K562 (cell line): ENCODE measurements around the gene ARSI. TPM values are rescaled to one million over a fixed set of nuclear protein-coding genes. Genes with fewer than 3 reads are reported as not detected.

Source experiments
- ATAC-seq: fragments of 200-7000 bp; cut with Tn5 transposase; 3 replicates; pipeline ENCODE4 v1.9.1; 2020; ENCODE audit warnings: moderate library complexity
- BruUV-seq: library from RNA; stranded (reverse); fragments of 400-500 nt; replicated peaks from 2 replicates; lab custom pipeline; 2021; lab: Mats Ljungman, UMichigan
- CTCF ChIA-PET: fragments of 300-600 bp; formaldehyde crosslinking; extraction: SDS; loops from one replicate; lab custom pipeline; 2021; ENCODE audit warnings: low intra/inter-chr PET ratio; lab: Yijun Ruan, JAX
- POLR2A ChIA-PET: fragments of 300-600, 350-650 bp; sonication (Branson Sonifier 250); formaldehyde crosslinking; extraction: SDS; loops from one replicate; lab custom pipeline; 2021; ENCODE audit warnings: antibody characterized with exemption, inconsistent platforms; lab: Yijun Ruan, JAX
- DNase-seq, 4 experiments: peaks; one replicate each; pipeline versions ENCODE4 v3.0.0 to v3.0.0-alpha.2; 2011 to 2018; ENCODE audit warnings: low spot score in 3 of 4, mixed read lengths in 3 of 4; ENCODE audit errors: extremely low read depth in 1 of 4
- FAIRE-seq: peaks from 2 replicates; lab custom pipeline; 2011; peaks lifted over from hg19 to GRCh38; lab: Jason Lieb, UNC
- H2AFZ ChIP-seq: 2 replicates; pipeline ENCODE4 v1.6.0; 2011; ENCODE audit warnings: low read depth, low read length, control low read depth, inconsistent platforms
- H3K27ac ChIP-seq: fragments of 200-600 bp; 3 replicates; pipeline ENCODE4 v1.8.0; 2011; ENCODE audit warnings: low read depth, mild to moderate bottlenecking, control low read depth, inconsistent platforms, low read length, moderate library complexity, mixed read lengths; ENCODE audit errors: extremely low read depth
- H3K27me3 ChIP-seq, 2 experiments: fragments of 300-600 bp in 1 of 2; 2 replicates in 1 of 2; 3 replicates in 1 of 2; pipeline versions ENCODE4 v1.6.0 to v1.8.0; 2011; ENCODE audit warnings: inconsistent platforms in 2 of 2, low read length in 2 of 2, mild to moderate bottlenecking in 1 of 2, mixed read lengths in 1 of 2, moderate library complexity in 1 of 2; ENCODE audit not compliant: control insufficient read depth in 2 of 2, insufficient read depth in 2 of 2
- H3K36me3 ChIP-seq: fragments of 300-600 bp; 3 replicates; pipeline ENCODE4 v1.8.0; 2011; ENCODE audit warnings: mild to moderate bottlenecking, low read length, inconsistent platforms; ENCODE audit not compliant: control insufficient read depth, insufficient read depth
- H3K4me1 ChIP-seq, 2 experiments: fragments of 200-600 bp in 1 of 2; replicated peaks in 1 of 2; 2 replicates in 1 of 2; 3 replicates in 1 of 2; pipeline versions ENCODE4 v1.5.1 to v1.8.0; 2011; ENCODE audit warnings: inconsistent platforms in 2 of 2, low read length in 2 of 2, mild to moderate bottlenecking in 1 of 2, mixed read lengths in 1 of 2, moderate library complexity in 1 of 2; ENCODE audit not compliant: control insufficient read depth in 2 of 2, insufficient read depth in 2 of 2
- H3K4me2 ChIP-seq: 2 replicates; pipeline ENCODE4 v1.6.1; 2011; ENCODE audit warnings: low read length, control low read depth, inconsistent platforms, mixed read lengths; ENCODE audit not compliant: insufficient read depth
- H3K4me3 ChIP-seq: fragments of 200-600 bp; sonication (generic), shearing (Covaris generic); 2 replicates; pipeline ENCODE4 v1.5.1; 2016; ENCODE audit warnings: control low read depth, inconsistent platforms
- H3K79me2 ChIP-seq: fragments of 200-600 bp; 3 replicates; pipeline ENCODE4 v1.8.0; 2011; ENCODE audit warnings: low read length, inconsistent platforms; ENCODE audit not compliant: control insufficient read depth, insufficient read depth
- H3K9ac ChIP-seq, 2 experiments: 2 replicates each; pipeline versions ENCODE4 v1.6.0 to v1.6.1; 2011; ENCODE audit warnings: low read depth in 2 of 2, low read length in 2 of 2, control low read depth in 1 of 2, inconsistent platforms in 1 of 2, mild to moderate bottlenecking in 1 of 2, mixed read lengths in 1 of 2; ENCODE audit not compliant: insufficient read depth in 1 of 2
- H3K9me1 ChIP-seq: one replicate; pipeline ENCODE4 v1.6.0; 2011; ENCODE audit warnings: inconsistent platforms, mild to moderate bottlenecking, low read length, moderate library complexity; ENCODE audit not compliant: control insufficient read depth, insufficient read depth
- H3K9me3 ChIP-seq: replicated peaks from 2 replicates; pipeline ENCODE4 v1.5.1; 2011; ENCODE audit warnings: low read depth, low read length, inconsistent platforms; ENCODE audit not compliant: control insufficient read depth, insufficient read depth
- H4K20me1 ChIP-seq: replicated peaks from 2 replicates; pipeline ENCODE4 v1.6.1; 2011; ENCODE audit warnings: low read length, inconsistent platforms, mixed read lengths; ENCODE audit not compliant: control insufficient read depth, insufficient read depth
- FUS ChIP-seq: fragments of 200-400 bp; formaldehyde crosslinking; optimal IDR thresholded peaks from 2 replicates; pipeline ENCODE3; 2017; ENCODE audit warnings: low read depth, low read length
- MTA3 ChIP-seq: fragments of 450-650 bp; formaldehyde crosslinking; IDR thresholded peaks from 2 replicates; pipeline ENCODE4 v1.6.1; 2017; ENCODE audit warnings: mild to moderate bottlenecking, borderline replicate concordance
- SPI1 ChIP-seq: IDR thresholded peaks from 2 replicates; pipeline ENCODE4 v1.6.1; 2011; ENCODE audit warnings: low read depth, low read length, control low read depth, borderline replicate concordance
- ZNF165 ChIP-seq: fragments of 250-450 bp; sonication (Bioruptor Pico); IDR thresholded peaks from 2 replicates; pipeline ENCODE4 v1.4.0; 2020; ENCODE audit warnings: borderline replicate concordance
- WGBS: fragments of 100-300 bp; shearing (Covaris generic); methylation state at CpG from one replicate; pipeline ENCODE4 v1.1.6; 2016; ENCODE audit warnings: low coverage, mixed read lengths; ENCODE audit not compliant: insufficient coverage; ENCODE audit errors: missing lambda C conversion rate; 5-methylcytosine and 5-hydroxymethylcytosine counted together
- in situ Hi-C: fragments of 300-500 bp; cut with MboI; formaldehyde crosslinking; loops from 4 replicates; pipeline ENCODE4 v1.15.0; 2018; ENCODE audit warnings: inconsistent platforms, mixed read lengths
- intact Hi-C: fragments of 100-400 bp; cut with micrococcal nuclease; formaldehyde crosslinking; loops from 2 replicates; pipeline ENCODE4 v1.14.2; 2022
- polyA plus RNA-seq, 8 experiments: library from polyadenylated mRNA; depleted of rRNA in 4 of 8; stranded (reverse) in 5 of 8; unstranded in 3 of 8; fragments of >200 nt; fragmentation: Nextera tagmentation in 2 of 8; fragmentation: Illumina TruSeq in 1 of 8; extraction: Ambion mirVana in 2 of 8; extraction: Trizol in 1 of 8; gene quantifications; 2 replicates each; pipeline versions ENCODE4 v1.2.1 to v1.2.3, GENCODE V29; 2011 to 2014; ENCODE audit warnings: inconsistent platforms in 1 of 8, missing spikeins in 1 of 8
- total RNA-seq, 7 experiments: library from RNA; depleted of rRNA in 6 of 7; stranded (reverse); fragments of >200 nt in 6 of 7; fragmentation: Illumina TruSeq in 2 of 7; extraction: Trizol in 2 of 7; gene quantifications; 2 replicates each; pipeline versions ENCODE4 v1.2.1 to v1.2.3, GENCODE V29; 2011 to 2021; ENCODE audit warnings: low replicate concordance in 1 of 7

Gene ARSI
- total and polyA plus RNA-seq, 9 of the 15 experiments (the other 6 are each of a cell fraction or from before 2014, with no cell fraction given) = 0.04 to 0.07 TPM; not detected in 7

GRCh38 chr5:150264667-150265603 is 37.8 kb downstream of the ARSI start:
- H2AFZ ChIP-seq = no peak overlapping the region
- no peak overlapping the region for H3K27ac ChIP-seq
- no peaks in the 10 kb centered on the region for H3K9me3 ChIP-seq
- H3K36me3 ChIP-seq = no peaks in the 10 kb centered on the region
- H4K20me1 ChIP-seq = no peaks in the 10 kb centered on the region
- intact Hi-C loops = no loop called here
- no peak overlapping the region for H3K4me3 ChIP-seq
- H3K4me2 ChIP-seq = no peak overlapping the region
- peaks cover 3% of the 10 kb centered on the region for H3K9me1 ChIP-seq
- BruUV-seq = no TSS peak
- ChIA-PET POLR2A (interaction anchor here (1.1 kb wide), 1 partner anchor 179 kb away, joined by 3 read pairs; no protein-coding TSS in a partner anchor), CTCF (no interaction called here)
- peaks cover 27 to 58% of the 10 kb centered on the region in 2 experiments; a peak in 4 of 5 replicates for H3K27me3 ChIP-seq
- no peaks in the 10 kb centered on the region for H3K79me2 ChIP-seq
- WGBS = 27% methylated on average over 16 of the region's 23 CpGs
- peak overlapping the region in 1 of 2 experiments; percentile 65; a peak in 1 of 4 replicates for H3K9ac ChIP-seq
- DNase-seq = no peak
- H3K4me1 ChIP-seq = peaks cover 0 to 8% of the 10 kb centered on the region in 2 experiments; a peak in 2 of 5 replicates
- in situ Hi-C loops = no loop called here
- ATAC-seq = no peak
- FAIRE-seq = no peak
- peak; percentile 16; the same call in 1 of the 2 replicates for TF ChIP-seq SPI1
- TF ChIP-seq ZNF165 (CRISPR knock-in tag) = no peak
- no peak for TF ChIP-seq FUS
- TF ChIP-seq MTA3 = no peak
